Measurements from ENCODE around the gene UST. TPM values are rescaled to one million over a fixed set of nuclear protein-coding genes. Genes with fewer than 3 reads are reported as not detected.

UST gene
- total RNA-seq, 2 experiments from 2014 or later, result 0.29 to 0.50 TPM

DNA sequence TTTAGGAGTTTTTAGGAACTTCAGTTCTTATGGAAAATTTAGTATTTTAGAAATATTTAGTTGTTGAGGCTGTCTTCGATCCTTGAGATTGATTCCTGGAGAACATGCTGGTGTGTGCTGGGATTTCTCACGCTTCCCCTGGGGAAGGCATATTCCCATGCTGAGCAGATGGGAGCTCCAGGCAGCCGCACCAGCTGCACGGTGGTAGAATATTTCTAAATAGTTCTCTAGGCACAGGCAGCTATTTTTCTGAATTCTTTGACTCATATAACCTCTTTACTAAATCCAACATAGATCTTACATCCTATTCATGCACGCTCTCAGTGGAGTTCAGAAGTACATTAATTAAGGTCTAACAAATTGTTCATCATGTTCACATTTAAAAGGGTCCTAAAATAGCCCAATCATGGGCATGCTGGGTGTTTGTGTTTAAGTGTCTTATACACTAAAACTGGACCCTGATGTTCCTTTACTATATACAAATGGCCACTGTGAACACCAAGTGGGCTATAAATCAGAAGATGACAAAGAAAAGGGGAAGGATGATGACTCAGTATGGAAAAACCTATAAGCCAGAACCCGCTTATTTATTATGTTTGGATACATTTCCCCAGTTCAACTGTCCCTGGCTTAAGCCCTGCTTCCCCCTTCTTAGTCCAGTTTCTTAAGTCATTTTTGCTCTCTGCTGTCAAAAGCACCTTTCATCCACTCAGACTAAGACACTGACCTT is 138.5 kb downstream of the UST start:
- Mint-ChIP-seq H3K4me3 (no peak overlapping the region), H3K27me3 (no peaks in the 10 kb centered on the region), H3K4me1 (no peaks in the 10 kb centered on the region), H3K36me3 (ENCODE audit: low read depth) (no peaks in the 10 kb centered on the region), H3K27ac (no peak overlapping the region), H3K9me3 (no peaks in the 10 kb centered on the region)
- no peak for DNase-seq
- ChIA-PET CTCF (no interaction called here), POLR2A (no interaction called here)

DNA sequence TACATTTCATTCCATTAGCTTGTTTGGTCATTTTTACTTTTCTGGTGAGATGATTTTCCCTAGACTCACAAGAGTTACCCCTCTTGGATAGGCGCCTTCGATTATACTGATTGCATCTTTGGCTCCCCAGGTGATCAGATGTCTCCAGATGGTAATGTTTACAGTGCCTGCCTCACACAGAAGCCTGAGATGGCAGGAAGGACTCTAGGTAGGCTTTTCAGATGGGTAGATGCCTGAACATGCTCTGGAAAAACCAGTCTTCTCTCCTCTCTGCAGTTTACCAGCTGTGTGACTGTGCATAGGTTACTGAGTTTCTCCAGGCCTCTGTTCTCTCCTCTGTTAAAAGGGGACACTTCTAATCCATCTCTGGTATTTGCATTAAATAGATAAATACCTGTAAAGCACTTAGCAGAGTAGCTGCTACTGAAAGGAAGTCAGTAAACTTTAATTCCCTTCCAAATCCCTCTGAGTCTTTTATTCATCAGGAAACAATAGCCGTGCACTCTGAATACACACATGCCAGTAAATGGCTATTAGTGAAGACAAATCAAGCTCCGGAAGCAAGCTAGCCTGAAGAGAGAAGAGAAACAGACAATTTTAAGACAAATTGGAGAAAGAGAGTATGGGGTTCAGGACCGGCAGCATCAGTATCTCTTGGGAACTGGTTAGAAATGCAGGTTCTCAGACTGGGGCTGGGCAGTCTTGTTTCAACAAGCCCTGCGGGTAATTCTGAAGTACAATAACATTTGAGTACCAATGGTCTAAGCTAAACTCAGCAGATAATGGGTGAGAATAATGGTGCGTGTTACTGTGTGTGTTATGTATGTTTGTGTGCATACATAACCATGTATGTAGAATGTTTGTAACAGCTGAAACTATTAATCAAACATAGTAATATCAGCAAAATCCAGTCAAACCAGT is 139.4 kb downstream of the UST start:
- Mint-ChIP-seq H3K27me3 (no peaks in the 10 kb centered on the region), H3K4me3 (no peak overlapping the region), H3K9me3 (no peaks in the 10 kb centered on the region), H3K4me1 (no peaks in the 10 kb centered on the region), H3K27ac (no peak overlapping the region), H3K36me3 (ENCODE audit: low read depth) (no peaks in the 10 kb centered on the region)
- DNase-seq, result no peak
- ChIA-PET POLR2A (no interaction called here), CTCF (no interaction called here)

DNA sequence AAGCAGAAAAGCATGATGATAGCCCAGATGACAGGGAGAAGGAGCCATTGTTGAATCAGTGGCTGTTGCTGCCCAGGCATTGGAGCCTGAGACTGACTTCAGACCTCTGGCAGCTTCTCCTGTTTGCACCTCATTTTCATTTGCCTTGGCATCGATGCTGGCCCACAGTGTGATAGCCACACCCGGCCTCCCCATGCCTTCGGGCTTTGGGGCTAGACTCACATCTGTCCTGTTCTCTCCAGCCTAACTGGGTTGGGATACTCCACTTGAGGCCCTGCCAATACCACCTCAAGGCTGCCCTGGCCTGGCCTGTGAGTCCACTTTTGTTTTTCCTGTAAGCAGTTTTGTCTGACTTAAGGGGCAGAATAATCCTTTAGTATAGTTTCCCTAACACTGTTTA is 140.4 kb downstream of the UST start:
- no peaks in the 10 kb centered on the region for H3K9me3 Mint-ChIP-seq
- POLR2A ChIA-PET, result no interaction called here
- CTCF ChIA-PET, result no interaction called here
- no peaks in the 10 kb centered on the region for H3K36me3 Mint-ChIP-seq (ENCODE audit: low read depth)
- H3K27ac Mint-ChIP-seq, result no peak overlapping the region
- H3K4me3 Mint-ChIP-seq, result no peak overlapping the region
- no peaks in the 10 kb centered on the region for H3K4me1 Mint-ChIP-seq
- DNase-seq, result no peak
- H3K27me3 Mint-ChIP-seq, result no peaks in the 10 kb centered on the region

DNA sequence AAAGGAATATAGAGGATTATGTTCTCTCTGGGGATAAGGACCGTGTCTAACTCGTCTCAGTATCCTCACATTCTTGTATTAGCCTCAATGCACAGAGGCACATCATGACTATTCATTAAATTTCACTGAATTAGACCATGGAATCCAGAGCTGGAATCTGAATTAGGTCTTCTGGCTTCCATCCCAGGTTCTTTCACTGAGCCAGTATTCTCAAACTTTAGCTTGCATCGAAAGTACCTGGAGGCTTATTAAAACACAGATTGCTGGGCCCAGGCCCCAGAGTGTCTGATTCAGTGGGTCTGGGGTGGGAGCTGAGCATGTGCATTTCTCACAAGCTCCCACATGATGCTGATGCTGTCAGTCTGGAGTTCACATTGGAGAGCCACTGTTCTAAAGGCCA is 142.0 kb downstream of the UST start:
- CTCF ChIA-PET, result interaction anchor here (0.9 kb wide), 1 partner anchor 33 kb away, joined by 3 read pairs; no protein-coding TSS in a partner anchor
- POLR2A ChIA-PET, result no interaction called here
- no peaks in the 10 kb centered on the region for H3K36me3 Mint-ChIP-seq (ENCODE audit: low read depth)
- no peaks in the 10 kb centered on the region for H3K27me3 Mint-ChIP-seq
- no peak overlapping the region for H3K27ac Mint-ChIP-seq
- H3K9me3 Mint-ChIP-seq, result no peaks in the 10 kb centered on the region
- no peak overlapping the region for H3K4me3 Mint-ChIP-seq
- no peaks in the 10 kb centered on the region for H3K4me1 Mint-ChIP-seq
- no peak for DNase-seq

DNA sequence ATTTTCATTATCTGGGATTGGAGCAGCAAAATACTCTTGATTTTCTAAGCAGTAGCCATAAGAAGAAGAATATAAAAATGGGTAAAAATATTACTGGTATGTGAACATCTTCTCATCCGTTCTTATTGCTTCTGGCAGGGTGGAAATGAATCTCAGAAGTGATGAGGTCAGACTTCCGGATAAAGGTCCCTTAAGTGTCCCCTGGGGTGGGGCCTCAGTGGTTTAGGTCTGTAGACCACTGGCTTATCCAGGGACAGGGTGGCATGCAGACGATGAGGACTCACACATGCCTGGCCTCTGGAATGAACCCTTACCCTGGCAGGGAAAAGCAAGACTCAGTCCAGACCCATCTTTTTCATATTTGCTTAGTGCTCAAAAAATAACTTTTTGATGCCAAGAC is 143.3 kb downstream of the UST start:
- CTCF ChIA-PET, result no interaction called here
- no peak for DNase-seq
- no peaks in the 10 kb centered on the region for H3K36me3 Mint-ChIP-seq (ENCODE audit: low read depth)
- POLR2A ChIA-PET, result no interaction called here
- H3K4me3 Mint-ChIP-seq, result no peak overlapping the region
- H3K4me1 Mint-ChIP-seq, result no peaks in the 10 kb centered on the region
- no peaks in the 10 kb centered on the region for H3K27me3 Mint-ChIP-seq
- H3K9me3 Mint-ChIP-seq, result no peaks in the 10 kb centered on the region
- no peak overlapping the region for H3K27ac Mint-ChIP-seq

DNA sequence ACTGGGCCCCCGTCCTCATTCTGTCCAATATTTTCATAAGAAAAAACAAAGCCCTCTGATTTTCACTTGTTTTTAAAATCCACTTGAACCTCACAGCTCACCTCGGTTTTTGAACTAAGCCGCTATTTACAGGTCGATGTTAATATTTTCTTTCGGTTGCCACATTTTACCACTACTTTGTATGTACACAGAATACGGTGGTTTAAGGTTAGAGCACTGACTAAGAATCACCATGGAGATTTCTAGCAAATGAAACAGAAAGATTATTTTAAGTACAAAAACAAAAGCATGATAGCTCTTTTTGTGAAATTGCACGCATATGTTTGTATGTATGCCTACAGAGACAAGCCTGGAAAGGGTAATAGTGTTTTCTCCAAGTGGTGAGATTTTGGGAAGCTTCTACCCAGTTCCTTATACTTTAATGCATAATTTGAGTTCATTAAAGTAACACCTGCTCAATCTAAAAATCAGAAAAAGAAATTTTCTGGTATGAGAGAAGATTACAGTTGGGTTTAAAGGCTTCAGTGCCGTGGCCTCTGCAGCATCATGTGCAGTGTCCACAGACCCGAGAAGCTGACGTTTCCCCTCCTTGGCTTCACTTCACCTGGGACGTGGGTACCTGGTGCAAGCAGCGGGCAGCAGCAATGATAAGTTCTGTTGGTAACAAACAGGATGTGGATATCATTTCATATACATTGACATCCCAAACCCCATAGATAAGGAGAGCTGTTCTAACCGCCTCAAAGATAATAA is 144.0 kb downstream of the UST start:
- no peaks in the 10 kb centered on the region for H3K27me3 Mint-ChIP-seq
- DNase-seq, result no peak
- H3K27ac Mint-ChIP-seq, result no peak overlapping the region
- H3K4me1 Mint-ChIP-seq, result no peaks in the 10 kb centered on the region
- no peaks in the 10 kb centered on the region for H3K9me3 Mint-ChIP-seq
- H3K4me3 Mint-ChIP-seq, result no peak overlapping the region
- H3K36me3 Mint-ChIP-seq (ENCODE audit: low read depth), result no peaks in the 10 kb centered on the region
- ChIA-PET POLR2A (no interaction called here), CTCF (interaction anchor here (1.2 kb wide), 1 partner anchor 12 kb away, joined by 3 read pairs; no protein-coding TSS in a partner anchor)

DNA sequence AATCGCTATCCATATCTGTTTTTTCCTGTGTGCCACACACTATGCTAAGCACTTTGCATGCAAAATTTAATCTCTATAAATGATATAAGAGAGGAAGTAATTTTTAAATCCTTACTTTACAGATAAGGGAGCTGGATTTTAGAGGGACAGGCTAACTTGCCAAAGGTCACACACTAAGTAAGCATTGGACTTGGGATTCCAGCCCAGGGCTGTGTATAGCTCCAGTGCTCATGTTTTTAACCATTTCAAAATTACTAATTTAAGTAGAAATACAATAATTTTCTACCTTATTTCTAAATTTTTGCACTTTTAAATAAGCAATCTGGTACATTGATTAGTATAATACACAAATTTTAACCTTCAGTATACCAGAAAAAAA is 144.6 kb downstream of the UST start:
- ChIA-PET CTCF (interaction anchor here (1.2 kb wide), 1 partner anchor 12 kb away, joined by 3 read pairs; no protein-coding TSS in a partner anchor), POLR2A (no interaction called here)
- Mint-ChIP-seq H3K36me3 (ENCODE audit: low read depth) (no peaks in the 10 kb centered on the region), H3K27ac (no peak overlapping the region), H3K4me1 (no peaks in the 10 kb centered on the region), H3K4me3 (no peak overlapping the region), H3K27me3 (no peaks in the 10 kb centered on the region), H3K9me3 (no peaks in the 10 kb centered on the region)
- no peak for DNase-seq

DNA sequence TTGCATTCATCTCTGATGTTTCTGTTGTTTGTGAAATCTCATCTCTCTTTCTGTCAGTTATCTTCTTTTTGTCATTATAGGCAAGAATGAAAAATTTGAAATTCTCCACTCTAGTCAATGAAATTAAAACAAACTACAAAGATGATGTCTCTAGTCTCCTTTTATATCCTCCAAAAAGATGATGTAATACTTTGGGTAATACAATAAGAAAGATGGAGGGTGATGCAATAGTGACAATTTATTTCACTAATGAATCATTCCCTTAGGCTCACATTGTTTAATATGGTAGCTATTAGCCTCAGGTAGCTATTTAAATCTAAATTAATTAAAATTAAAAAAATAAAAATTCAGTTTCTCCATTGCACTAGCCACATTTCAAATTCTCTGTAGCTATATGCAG is 145.4 kb downstream of the UST start:
- Mint-ChIP-seq H3K36me3 (ENCODE audit: low read depth) (no peaks in the 10 kb centered on the region), H3K4me3 (no peak overlapping the region), H3K27me3 (no peaks in the 10 kb centered on the region), H3K27ac (no peak overlapping the region), H3K9me3 (no peaks in the 10 kb centered on the region), H3K4me1 (no peaks in the 10 kb centered on the region)
- POLR2A ChIA-PET, result no interaction called here
- CTCF ChIA-PET, result interaction anchor here (0.6 kb wide), 1 partner anchor 121 kb away, joined by 3 read pairs; no protein-coding TSS in a partner anchor
- no peak for DNase-seq

DNA sequence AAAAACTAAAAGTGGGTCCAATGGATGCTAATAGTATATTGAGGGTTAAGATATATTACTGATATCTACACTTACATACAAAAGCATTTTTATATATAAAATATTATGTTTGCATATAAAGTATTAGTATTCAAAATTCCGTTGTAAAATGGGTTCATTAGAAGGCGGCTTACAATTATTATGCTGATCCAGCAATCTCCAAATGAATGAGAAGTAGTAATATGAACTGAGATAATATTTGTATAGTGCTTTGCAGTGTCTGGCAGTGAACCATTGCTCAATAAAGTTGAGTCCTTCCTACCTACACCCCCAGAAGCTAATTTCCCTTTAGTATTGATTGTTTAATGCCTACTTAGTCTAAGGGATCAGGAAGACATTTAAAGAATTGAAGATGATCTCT is 146.2 kb downstream of the UST start:
- Mint-ChIP-seq H3K36me3 (ENCODE audit: low read depth) (no peaks in the 10 kb centered on the region), H3K27me3 (no peaks in the 10 kb centered on the region), H3K27ac (no peak overlapping the region), H3K9me3 (no peaks in the 10 kb centered on the region), H3K4me3 (no peak overlapping the region), H3K4me1 (no peaks in the 10 kb centered on the region)
- no peak for DNase-seq
- ChIA-PET CTCF (no interaction called here), POLR2A (no interaction called here)

DNA sequence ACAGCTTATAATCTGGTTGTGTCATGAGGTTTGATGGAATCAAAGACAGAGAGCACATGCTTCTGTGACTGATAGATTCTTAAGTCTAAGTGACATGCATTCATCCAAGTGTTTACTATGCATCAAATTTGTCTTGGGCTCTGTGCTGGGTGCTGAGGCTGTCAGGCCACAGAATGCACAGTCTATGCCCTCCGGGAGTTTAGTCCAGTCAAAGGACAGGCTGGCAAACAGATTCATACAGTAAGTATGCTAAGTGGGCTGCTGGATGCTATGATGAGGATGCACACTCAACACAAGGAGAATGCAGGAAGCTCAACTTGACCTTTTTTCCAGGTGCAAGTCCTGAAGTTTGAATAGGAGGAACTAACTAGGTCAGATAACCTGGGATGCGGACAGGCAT is 146.7 kb downstream of the UST start:
- CTCF ChIA-PET, result no interaction called here
- H3K9me3 Mint-ChIP-seq, result no peaks in the 10 kb centered on the region

DNA sequence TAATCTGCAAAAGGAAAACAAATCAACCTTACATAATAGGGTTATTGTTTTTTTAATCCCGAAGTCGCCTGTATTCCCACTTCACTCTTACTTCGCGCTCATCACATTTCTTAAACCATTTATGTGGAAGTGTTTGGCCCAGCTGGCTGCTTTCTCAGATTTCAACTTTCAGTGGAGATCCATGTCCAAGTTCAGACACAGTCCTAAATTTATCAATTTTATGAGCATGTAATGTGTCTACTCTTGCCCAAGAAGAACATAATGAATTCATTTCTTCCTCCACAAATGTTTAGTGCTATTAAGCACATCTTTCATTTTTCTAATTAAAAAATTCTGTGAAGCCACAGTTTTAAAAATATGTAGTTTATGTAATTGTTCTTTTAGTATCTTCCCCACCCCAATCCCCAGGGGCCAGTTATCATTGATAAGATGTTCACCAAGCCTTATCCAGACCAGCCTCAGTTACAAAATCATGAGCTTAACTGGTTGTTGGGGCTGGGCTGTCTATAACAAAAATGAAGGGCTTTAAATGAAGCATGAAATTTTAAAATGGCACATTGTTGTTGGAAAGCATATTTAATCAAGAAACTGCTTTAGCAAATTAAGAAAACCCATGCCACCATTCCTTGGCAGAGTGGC is 151.7 kb downstream of the UST start:
- no peaks in the 10 kb centered on the region for H3K4me1 Mint-ChIP-seq
- POLR2A ChIA-PET, result no interaction called here
- H3K36me3 Mint-ChIP-seq (ENCODE audit: low read depth), result no peaks in the 10 kb centered on the region
- H3K9me3 Mint-ChIP-seq, result no peaks in the 10 kb centered on the region
- CTCF ChIA-PET, result no interaction called here
- no peak for DNase-seq
- no peak overlapping the region for H3K4me3 Mint-ChIP-seq
- peaks cover 2% of the 10 kb centered on the region for H3K27me3 Mint-ChIP-seq
- H3K27ac Mint-ChIP-seq, result no peak overlapping the region

More for the DNA sequence above, 146.7 kb downstream of the UST start:
- Mint-ChIP-seq H3K27ac (no peak overlapping the region), H3K27me3 (no peaks in the 10 kb centered on the region), H3K4me1 (no peaks in the 10 kb centered on the region), H3K4me3 (no peak overlapping the region), H3K36me3 (ENCODE audit: low read depth) (no peaks in the 10 kb centered on the region)
- DNase-seq, result no peak
- POLR2A ChIA-PET, result no interaction called here

DNA sequence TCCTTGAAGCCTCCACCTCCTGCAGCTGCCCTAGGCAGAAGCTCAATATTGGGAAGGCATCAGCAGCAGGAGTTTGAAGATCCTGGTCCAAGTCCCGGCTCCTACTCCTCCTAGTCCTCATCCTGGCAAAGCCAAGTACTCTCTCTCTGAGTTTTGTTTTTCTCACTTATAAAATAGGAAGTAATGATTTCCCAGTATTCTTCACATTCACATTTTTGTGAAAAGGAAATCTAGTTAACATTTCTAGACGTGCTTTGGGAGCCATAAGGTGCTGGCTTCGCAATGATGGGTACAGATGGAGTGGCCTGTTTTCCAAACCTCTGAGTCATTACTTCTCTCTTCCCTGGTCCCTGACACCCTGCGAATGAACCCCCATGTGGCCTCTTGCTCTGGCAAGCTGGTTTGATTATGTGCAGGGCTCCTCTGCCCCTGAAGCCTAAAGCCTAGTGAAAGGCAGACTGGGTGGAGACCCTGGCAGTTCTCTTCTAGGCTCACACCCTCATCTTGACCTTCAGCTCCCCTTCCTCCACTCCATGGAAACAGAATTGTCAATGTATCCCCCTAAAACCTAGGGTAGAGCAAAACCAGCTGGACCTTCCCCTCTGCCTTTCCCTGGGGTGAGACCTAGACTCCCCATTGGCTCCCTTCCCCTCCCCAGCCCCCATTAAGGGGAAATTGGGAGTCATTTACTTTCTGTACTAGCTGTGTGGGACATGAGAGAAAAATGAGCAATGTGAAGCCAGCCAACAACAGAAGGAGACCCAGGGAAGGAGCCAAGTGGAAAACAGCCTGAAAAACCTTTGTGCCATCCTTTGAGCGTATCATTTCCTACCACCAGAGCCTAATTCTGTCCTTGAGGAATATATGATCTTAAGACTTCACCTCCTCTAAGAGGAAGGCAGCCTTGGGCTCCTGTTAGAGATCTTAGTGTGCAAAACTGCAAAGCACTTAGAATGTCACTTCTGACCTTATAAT is 158.4 kb downstream of the UST start:
- no peaks in the 10 kb centered on the region for H3K9me3 Mint-ChIP-seq
- H3K27ac Mint-ChIP-seq, result no peak overlapping the region
- no peak overlapping the region for H3K4me3 Mint-ChIP-seq
- H3K27me3 Mint-ChIP-seq, result peaks cover 2% of the 10 kb centered on the region
- CTCF ChIA-PET, result interaction anchor here (1.9 kb wide), 1 partner anchor 11 kb away, joined by 4 read pairs; no protein-coding TSS in a partner anchor
- no peaks in the 10 kb centered on the region for H3K36me3 Mint-ChIP-seq (ENCODE audit: low read depth)
- POLR2A ChIA-PET, result no interaction called here
- DNase-seq, result no peak
- no peaks in the 10 kb centered on the region for H3K4me1 Mint-ChIP-seq
